RWPE1 (cell line): ENCODE results near the gene SFN.

Experiments used
- CTCF ChIA-PET: fragments of 350-600 bp; sonication (Branson Sonifier 250); formaldehyde crosslinking; extraction: SDS; loops from one replicate; lab custom pipeline; 2021; lab: Yijun Ruan, JAX
- POLR2A ChIA-PET: fragments of 400-600 bp; formaldehyde crosslinking; extraction: SDS; loops from one replicate; lab custom pipeline; 2020; ENCODE audit warnings: antibody characterized with exemption; ENCODE audit not compliant: low non-redundant PET; lab: Yijun Ruan, JAX
- DNase-seq: peaks from one replicate; pipeline ENCODE4 v3.0.0; 2012; ENCODE audit warnings: low spot score
- H3K27ac ChIP-seq: fragments of 450-650 bp; 2 replicates; pipeline ENCODE4 v1.5.1; 2017
- CTCF ChIP-seq: fragments of 450-650 bp; conservative IDR thresholded peaks from 2 replicates; pipeline ENCODE4 v1.5.1; 2017; ENCODE audit warnings: low read depth, mild to moderate bottlenecking

SFN gene

GRCh38 chr1:26912147-26912490 lies 49.2 kb downstream of the SFN start:
- DNase-seq, result no peak
- CTCF ChIA-PET, result no interaction called here
- no peak overlapping the region for H3K27ac ChIP-seq
- POLR2A ChIA-PET, result no interaction called here
- TF ChIP-seq CTCF, result no peak

DNA sequence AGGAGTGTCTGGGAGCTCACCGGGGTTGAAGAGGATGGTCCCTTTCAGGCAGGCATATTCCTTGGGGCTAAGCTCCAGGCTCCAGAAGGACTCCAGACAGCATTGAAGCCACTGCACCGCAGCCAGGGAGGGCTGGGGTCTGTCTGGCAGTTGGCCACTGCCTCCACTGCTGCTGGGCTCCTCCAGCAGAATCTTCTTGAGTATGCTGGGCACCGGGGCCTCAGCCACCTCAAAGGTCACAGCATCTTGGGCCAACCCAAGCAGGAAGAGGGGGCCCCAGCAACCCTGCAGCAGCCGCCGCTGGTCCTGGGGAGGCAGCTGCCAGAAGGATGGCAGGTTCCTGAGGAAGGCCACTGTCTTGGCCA lies 50.4 kb downstream of the SFN start:
- no peak for DNase-seq
- ChIA-PET POLR2A (interaction anchor here (0.5 kb wide), 1 partner anchor 43 kb away, joined by 4 read pairs; no protein-coding TSS in a partner anchor), CTCF (interaction anchor here (0.7 kb wide), 1 partner anchor 35 kb away, joined by 4 read pairs; no protein-coding TSS in a partner anchor)
- TF ChIP-seq CTCF, result no peak
- H3K27ac ChIP-seq, result no peak overlapping the region
